Caco-2 (cell line): Measurements from ENCODE around the gene USP53. TPM values are rescaled to one million over a fixed set of nuclear protein-coding genes. Genes with fewer than 3 reads are reported as not detected.
"Not testable (repeated sequence)": the region's sequence is repeated elsewhere in the genome, so short reads cannot be mapped to it uniquely, and the experiment has no call there.

Experiments used
- BruUV-seq: library from RNA; stranded (reverse); fragments of 400-500 nt; replicated peaks from 2 replicates; lab custom pipeline; 2021; lab: Mats Ljungman, UMichigan
- CTCF ChIA-PET: fragments of 300-600 bp; sonication (Branson Sonifier 250); formaldehyde crosslinking; loops from one replicate; lab custom pipeline; 2022; ENCODE audit warnings: antibody characterized with exemption; lab: Charles Lee
- POLR2A ChIA-PET: fragments of 300-600 bp; sonication (Branson Sonifier 250); formaldehyde crosslinking; loops from one replicate; lab custom pipeline; 2022; ENCODE audit warnings: antibody characterized with exemption; lab: Charles Lee
- DNase-seq, 2 experiments: peaks; one replicate each; pipeline versions ENCODE4 v3.0.0 to v3.0.0-alpha.2; 2020 to 2022
- H3K27me3 ChIP-seq: replicated peaks from 2 replicates; pipeline ENCODE4 v1.6.0; 2011; ENCODE audit warnings: low read length; ENCODE audit not compliant: control insufficient read depth, insufficient read depth
- H3K36me3 ChIP-seq: 2 replicates; pipeline ENCODE4 v1.5.1; 2011; ENCODE audit warnings: low read length; ENCODE audit not compliant: control insufficient read depth, insufficient read depth
- H3K4me1 ChIP-seq: fragments of 250-450 bp; sonication (Bioruptor Pico); 2 replicates; pipeline ENCODE4 v1.5.1; 2020; ENCODE audit warnings: mild to moderate bottlenecking
- H3K4me3 ChIP-seq: 2 replicates; pipeline ENCODE4 v1.5.1; 2011; ENCODE audit warnings: low read depth, mild to moderate bottlenecking, control low read depth, low read length
- H3K9me3 ChIP-seq: fragments of 250-450 bp; sonication (Bioruptor Pico); 2 replicates; pipeline ENCODE4 v1.5.1; 2020; ENCODE audit warnings: mild to moderate bottlenecking, moderate library complexity
- H3K27ac Mint-ChIP-seq: one replicate; pipeline ENCODE4 v1.8.0; 2022; ENCODE audit warnings: mixed read lengths; ENCODE audit not compliant: unreplicated experiment
- H3K27me3 Mint-ChIP-seq: one replicate; pipeline ENCODE4 v1.8.0; 2022; ENCODE audit warnings: mixed read lengths; ENCODE audit not compliant: insufficient read depth, unreplicated experiment
- H3K36me3 Mint-ChIP-seq: one replicate; pipeline ENCODE4 v1.8.0; 2022; ENCODE audit warnings: mild to moderate bottlenecking, mixed read lengths; ENCODE audit not compliant: insufficient read depth, unreplicated experiment
- H3K4me1 Mint-ChIP-seq: one replicate; pipeline ENCODE4 v1.8.0; 2022; ENCODE audit warnings: low read depth, mixed read lengths; ENCODE audit not compliant: unreplicated experiment
- H3K4me3 Mint-ChIP-seq: one replicate; pipeline ENCODE4 v1.8.0; 2022; ENCODE audit warnings: mild to moderate bottlenecking, moderate library complexity, mixed read lengths; ENCODE audit not compliant: unreplicated experiment
- H3K9me3 Mint-ChIP-seq: one replicate; pipeline ENCODE4 v1.8.0; 2022; ENCODE audit warnings: mixed read lengths; ENCODE audit not compliant: unreplicated experiment
- CTCF ChIP-seq, 2 experiments: fragments of 200-600 bp in 1 of 2; IDR thresholded peaks; 1 replicate in 1 of 2; 2 replicates in 1 of 2; pipeline versions ENCODE4 v1.5.1 to v1.8.0; 2011 to 2022; ENCODE audit warnings: antibody characterized with exemption in 1 of 2, control low read depth in 1 of 2, inconsistent platforms in 1 of 2, low read depth in 1 of 2, low read length in 1 of 2, mild to moderate bottlenecking in 1 of 2, moderate library complexity in 1 of 2; ENCODE audit not compliant: insufficient read depth in 1 of 2, severe bottlenecking in 1 of 2, unreplicated experiment in 1 of 2
- intact Hi-C: fragments of 100-400 bp; cut with micrococcal nuclease; formaldehyde crosslinking; loops from one replicate; pipeline ENCODE4 v1.10.0; 2022; ENCODE audit not compliant: unreplicated experiment
- total RNA-seq: library from RNA; stranded (reverse); gene quantifications from 2 replicates; pipeline ENCODE4 v1.2.3, GENCODE V29; 2022

USP53 gene
- total RNA-seq, 1 experiment from 2014 or later: 49.3 TPM

GRCh38 chr4:119244344-119244743 lies 31.8 kb downstream of the USP53 start:
- Histone ChIP-seq H3K36me3 (no peaks in the 10 kb centered on the region), H3K4me1 (no peaks in the 10 kb centered on the region), H3K9me3 (no peaks in the 10 kb centered on the region), H3K27me3 (no peaks in the 10 kb centered on the region), H3K4me3 (no peak overlapping the region)
- CTCF ChIA-PET: no interaction called here
- no peaks in the 10 kb centered on the region for H3K27me3 Mint-ChIP-seq
- H3K4me3 Mint-ChIP-seq: no peak overlapping the region
- H3K9me3 Mint-ChIP-seq: no peaks in the 10 kb centered on the region
- H3K27ac Mint-ChIP-seq: no peak overlapping the region
- no TSS peak for BruUV-seq
- H3K36me3 Mint-ChIP-seq: peaks cover 60% of the 10 kb centered on the region
- intact Hi-C loops: no loop called here
- H3K4me1 Mint-ChIP-seq: peaks cover 9% of the 10 kb centered on the region
- no peak for TF ChIP-seq CTCF (IDR thresholded peaks at IDR 0.05; ENCODE audit: insufficient read depth in 1 of 2, low read depth in 1 of 2, low read length in 1 of 2, severe bottlenecking in 1 of 2, unreplicated experiment in 1 of 2)
- POLR2A ChIA-PET: no interaction called here
- no peak for DNase-seq

GRCh38 chr4:119244832-119245231 lies 32.3 kb downstream of the USP53 start:
- Mint-ChIP-seq H3K4me3 (no peak overlapping the region), H3K9me3 (no peaks in the 10 kb centered on the region), H3K4me1 (peaks cover 9% of the 10 kb centered on the region), H3K27me3 (no peaks in the 10 kb centered on the region), H3K27ac (no peak overlapping the region), H3K36me3 (peaks cover 60% of the 10 kb centered on the region)
- ChIA-PET CTCF (no interaction called here), POLR2A (no interaction called here)
- TF ChIP-seq CTCF (IDR thresholded peaks at IDR 0.05; ENCODE audit: insufficient read depth in 1 of 2, low read depth in 1 of 2, low read length in 1 of 2, severe bottlenecking in 1 of 2, unreplicated experiment in 1 of 2): no peak
- BruUV-seq: no TSS peak
- intact Hi-C loops: no loop called here
- H3K4me3 ChIP-seq: no peak overlapping the region
- H3K36me3 ChIP-seq: no peaks in the 10 kb centered on the region
- H3K9me3 ChIP-seq: no peaks in the 10 kb centered on the region
- H3K27me3 ChIP-seq: no peaks in the 10 kb centered on the region
- DNase-seq: no peak
- no peaks in the 10 kb centered on the region for H3K4me1 ChIP-seq

GRCh38 chr4:119246177-119246733 lies 33.7 kb downstream of the USP53 start:
- Mint-ChIP-seq H3K36me3 (peaks cover 53% of the 10 kb centered on the region), H3K4me1 (peaks cover 8% of the 10 kb centered on the region), H3K27ac (no peak overlapping the region), H3K27me3 (no peaks in the 10 kb centered on the region), H3K9me3 (no peaks in the 10 kb centered on the region), H3K4me3 (no peak overlapping the region)
- H3K9me3 ChIP-seq: no peaks in the 10 kb centered on the region
- BruUV-seq: no TSS peak
- no peak for DNase-seq
- POLR2A ChIA-PET: interaction anchor here (0.7 kb wide), 1 partner anchor 55 kb away, joined by 3 read pairs; no protein-coding TSS in a partner anchor
- intact Hi-C loops: no loop called here
- CTCF ChIA-PET: no interaction called here
- no peaks in the 10 kb centered on the region for H3K4me1 ChIP-seq
- no peak for TF ChIP-seq CTCF (IDR thresholded peaks at IDR 0.05; ENCODE audit: insufficient read depth in 1 of 2, low read depth in 1 of 2, low read length in 1 of 2, severe bottlenecking in 1 of 2, unreplicated experiment in 1 of 2)
- no peak overlapping the region for H3K4me3 ChIP-seq
- H3K27me3 ChIP-seq: no peaks in the 10 kb centered on the region
- no peaks in the 10 kb centered on the region for H3K36me3 ChIP-seq

DNA sequence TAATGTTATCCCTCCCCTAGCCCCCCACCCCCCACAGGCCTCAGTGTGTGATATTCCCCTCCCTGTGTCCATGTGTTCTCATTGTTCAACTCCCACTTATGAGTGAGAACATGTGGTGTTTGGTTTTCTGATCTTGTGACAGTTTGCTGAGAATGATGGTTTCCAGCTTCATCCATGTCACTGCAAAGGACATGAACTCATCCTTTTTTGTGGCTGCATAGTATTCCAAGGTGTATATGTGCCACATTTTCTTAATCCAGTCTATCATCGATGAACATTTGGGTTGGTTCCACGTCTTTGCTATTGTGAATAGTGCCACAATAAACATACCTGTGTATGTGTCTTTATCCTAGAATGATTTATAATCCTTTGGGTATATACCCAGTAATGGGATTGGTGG lies 38.5 kb downstream of the USP53 start:
- H3K4me3 Mint-ChIP-seq, CTCF ChIA-PET, H3K4me1 Mint-ChIP-seq, H3K36me3 ChIP-seq, H3K4me1 ChIP-seq, POLR2A ChIA-PET, DNase-seq, H3K27me3 ChIP-seq, H3K9me3 Mint-ChIP-seq, H3K27me3 Mint-ChIP-seq, H3K9me3 ChIP-seq, H3K27ac Mint-ChIP-seq, BruUV-seq, intact Hi-C loops, H3K4me3 ChIP-seq: not testable (repeated sequence)
- peaks cover 64% of the 10 kb centered on the region for H3K36me3 Mint-ChIP-seq

DNA sequence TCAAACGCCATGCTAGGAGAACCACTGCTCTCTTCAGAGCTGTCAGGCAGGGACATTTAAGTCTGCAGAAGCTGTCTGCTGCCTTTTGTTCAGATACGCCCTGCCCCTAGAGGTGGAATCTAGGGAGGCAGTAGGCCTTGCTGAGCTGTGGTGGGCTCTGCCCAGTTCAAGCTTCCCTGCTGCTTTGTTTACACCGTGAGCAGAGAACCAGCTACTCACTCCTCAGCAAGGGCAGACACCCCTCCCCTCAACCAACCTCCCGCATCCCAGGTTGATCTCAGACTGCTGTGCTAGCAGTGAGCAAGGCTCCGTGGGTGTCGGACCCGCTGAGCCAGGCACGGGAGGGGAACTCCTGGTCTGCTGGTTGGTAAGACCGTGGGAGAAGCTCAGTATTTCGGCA lies 42.7 kb downstream of the USP53 start:
- DNase-seq, H3K27me3 Mint-ChIP-seq, H3K4me3 ChIP-seq, H3K36me3 ChIP-seq, H3K4me1 ChIP-seq, H3K4me1 Mint-ChIP-seq, H3K4me3 Mint-ChIP-seq, H3K27me3 ChIP-seq, BruUV-seq, H3K9me3 Mint-ChIP-seq, intact Hi-C loops, H3K27ac Mint-ChIP-seq, H3K9me3 ChIP-seq: not testable (repeated sequence)
- ChIA-PET CTCF (interaction anchor here (0.8 kb wide), 1 partner anchor 213 kb away, joined by 4 read pairs; no protein-coding TSS in a partner anchor), POLR2A (interaction anchor here (1.1 kb wide), 1 partner anchor 42 kb away, joined by 4 read pairs; the partner anchor contains the start of gene USP53)
- peaks cover 67% of the 10 kb centered on the region for H3K36me3 Mint-ChIP-seq
